GM23338 (cell line): Measurements from ENCODE around the gene MARK2. TPM values are rescaled to one million over a fixed set of nuclear protein-coding genes. Genes with fewer than 3 reads are reported as not detected.

Experiments
- ATAC-seq: fragments of 200-7000 bp; cut with Tn5 transposase; 3 replicates; pipeline ENCODE4 v1.9.1; 2020
- DNase-seq: peaks from one replicate; pipeline ENCODE4 v3.0.0-alpha.2; 2015; ENCODE audit warnings: low spot score
- H2AFZ ChIP-seq: fragments of 200-600 bp; sonication (generic); 2 replicates; pipeline ENCODE4 v1.8.0; 2016; ENCODE audit warnings: antibody characterized with exemption, mild to moderate bottlenecking, moderate library complexity
- H3F3A ChIP-seq: fragments of 200-600 bp; sonication (generic); replicated peaks from 2 replicates; pipeline ENCODE4 v1.8.0; 2017; ENCODE audit warnings: antibody characterized with exemption, mixed run types, low read depth
- H3K27ac ChIP-seq: fragments of 200-600 bp; sonication (generic); 2 replicates; pipeline ENCODE4 v1.6.1; 2016; ENCODE audit warnings: low read depth
- H3K27me3 ChIP-seq: fragments of 200-600 bp; sonication (generic); 2 replicates; pipeline ENCODE4 v1.8.0; 2016; ENCODE audit warnings: mild to moderate bottlenecking, mixed run types, moderate library complexity; ENCODE audit not compliant: insufficient read depth
- H3K36me3 ChIP-seq: fragments of 200-600 bp; sonication (generic); 2 replicates; pipeline ENCODE4 v1.8.0; 2016; ENCODE audit warnings: mild to moderate bottlenecking; ENCODE audit not compliant: insufficient read depth
- H3K4me1 ChIP-seq: fragments of 200-600 bp; sonication (generic); 2 replicates; pipeline ENCODE4 v1.8.0; 2016; ENCODE audit warnings: mild to moderate bottlenecking, moderate library complexity; ENCODE audit not compliant: insufficient read depth
- H3K4me2 ChIP-seq: fragments of 200-600 bp; sonication (generic); 2 replicates; pipeline ENCODE4 v1.7.1; 2017; ENCODE audit warnings: mixed run types
- H3K4me3 ChIP-seq: fragments of 200-600 bp; sonication (generic); 2 replicates; pipeline ENCODE4 v1.6.1; 2016; ENCODE audit warnings: mixed run types
- H3K79me2 ChIP-seq: fragments of 200-600 bp; sonication (generic); replicated peaks from 2 replicates; pipeline ENCODE4 v1.8.0; 2017; ENCODE audit warnings: mild to moderate bottlenecking; ENCODE audit not compliant: insufficient read depth
- H3K9me2 ChIP-seq: fragments of 200-600 bp; sonication (generic); 2 replicates; pipeline ENCODE4 v1.8.0; 2017; ENCODE audit not compliant: insufficient read depth
- H4K20me1 ChIP-seq: fragments of 200-600 bp; sonication (generic); replicated peaks from 2 replicates; pipeline ENCODE4 v1.8.0; 2017; ENCODE audit warnings: mild to moderate bottlenecking; ENCODE audit not compliant: insufficient read depth
- H3K27ac Mint-ChIP-seq: 2 replicates; pipeline ENCODE4 v1.8.0; 2020; ENCODE audit warnings: inconsistent platforms, mild to moderate bottlenecking, moderate library complexity, mixed read lengths
- H3K27me3 Mint-ChIP-seq: 3 replicates; pipeline ENCODE4 v1.8.0; 2022; ENCODE audit warnings: low read depth, mild to moderate bottlenecking, moderate library complexity, mixed read lengths, inconsistent platforms; ENCODE audit not compliant: insufficient read depth, poor library complexity
- H3K36me3 Mint-ChIP-seq: 3 replicates; pipeline ENCODE4 v1.8.0; 2021; ENCODE audit warnings: low read depth, mild to moderate bottlenecking, inconsistent platforms, moderate library complexity, mixed read lengths
- H3K4me1 Mint-ChIP-seq: 3 replicates; pipeline ENCODE4 v1.8.0; 2020; ENCODE audit warnings: mild to moderate bottlenecking, inconsistent platforms, mixed read lengths
- H3K4me3 Mint-ChIP-seq: 3 replicates; pipeline ENCODE4 v1.8.0; 2021; ENCODE audit warnings: moderate library complexity, mild to moderate bottlenecking, inconsistent platforms, mixed read lengths
- H3K9me3 Mint-ChIP-seq: 3 replicates; pipeline ENCODE4 v1.8.0; 2020; ENCODE audit warnings: moderate library complexity, mild to moderate bottlenecking, inconsistent platforms, mixed read lengths
- CREB1 ChIP-seq: fragments of 250-450 bp; sonication (Bioruptor Pico); IDR thresholded peaks from 2 replicates; pipeline ENCODE4 v1.5.0; 2020; ENCODE audit warnings: low read depth, mild to moderate bottlenecking, moderate library complexity
- REST ChIP-seq: IDR thresholded peaks from one replicate; pipeline ENCODE4 v1.6.1; 2018; ENCODE audit warnings: antibody characterized with exemption; ENCODE audit not compliant: unreplicated experiment
- ZNF462 ChIP-seq: fragments of 250-450 bp; sonication (Bioruptor Pico); IDR thresholded peaks from 2 replicates; pipeline ENCODE4 v1.5.0; 2020; ENCODE audit warnings: mild to moderate bottlenecking, moderate library complexity
- polyA plus RNA-seq: library from polyadenylated mRNA; unstranded; fragments of >200 nt; fragmentation: Nextera tagmentation; extraction: Ambion mirVana; gene quantifications from 2 replicates; pipeline ENCODE4 v1.2.1, GENCODE V29; 2016
- total RNA-seq: library from RNA; depleted of rRNA; stranded (reverse); fragments of >200 nt; shearing (Covaris generic); gene quantifications from 2 replicates; pipeline ENCODE4 v1.2.3, GENCODE V29; 2014

Gene MARK2
- total and polyA plus RNA-seq, 2 experiments from 2014 or later: 18.7 to 42.6 TPM

GRCh38 chr11:63793161-63793560 lies 45.7 kb upstream of the MARK2 start:
- H3K27me3 ChIP-seq: no peaks in the 10 kb centered on the region
- ATAC-seq: no peak
- H3K27me3 Mint-ChIP-seq: peaks cover 2% of the 10 kb centered on the region
- H3K79me2 ChIP-seq: no peaks in the 10 kb centered on the region
- H3K4me2 ChIP-seq: no peak overlapping the region
- H3K4me1 Mint-ChIP-seq: no peaks in the 10 kb centered on the region
- no peak overlapping the region for H3K4me3 Mint-ChIP-seq
- H2AFZ ChIP-seq: no peak overlapping the region
- no peaks in the 10 kb centered on the region for H3F3A ChIP-seq
- H4K20me1 ChIP-seq: no peaks in the 10 kb centered on the region
- H3K9me2 ChIP-seq: no peaks in the 10 kb centered on the region
- no peak overlapping the region for H3K4me3 ChIP-seq
- H3K36me3 ChIP-seq: peaks cover 3% of the 10 kb centered on the region; the same call in 1 of the 2 replicates
- no peak overlapping the region for H3K27ac Mint-ChIP-seq
- no peak for DNase-seq
- H3K9me3 Mint-ChIP-seq: peaks cover 58% of the 10 kb centered on the region
- H3K36me3 Mint-ChIP-seq: peaks cover 18% of the 10 kb centered on the region; the same call in 2 of the 3 replicates
- no peak overlapping the region for H3K27ac ChIP-seq
- TF ChIP-seq CREB1 (CRISPR knock-in tag) (no peak), ZNF462 (CRISPR knock-in tag) (no peak)
- H3K4me1 ChIP-seq: no peaks in the 10 kb centered on the region

GRCh38 chr11:63795066-63795465 lies 43.8 kb upstream of the MARK2 start:
- Mint-ChIP-seq H3K27me3 (peaks cover 4% of the 10 kb centered on the region), H3K4me1 (no peaks in the 10 kb centered on the region), H3K4me3 (no peak overlapping the region), H3K36me3 (peaks cover 19% of the 10 kb centered on the region; the same call in 2 of the 3 replicates), H3K27ac (no peak overlapping the region), H3K9me3 (peaks cover 57% of the 10 kb centered on the region)
- H3K36me3 ChIP-seq: peaks cover 3% of the 10 kb centered on the region; the same call in 1 of the 2 replicates
- DNase-seq (no peak), ATAC-seq (no peak)
- H3K4me3 ChIP-seq: no peak overlapping the region
- H3K79me2 ChIP-seq: no peaks in the 10 kb centered on the region
- no peaks in the 10 kb centered on the region for H3K9me2 ChIP-seq
- no peak overlapping the region for H3K27ac ChIP-seq
- no peak overlapping the region for H3K4me2 ChIP-seq
- H3F3A ChIP-seq: no peaks in the 10 kb centered on the region
- H3K4me1 ChIP-seq: no peaks in the 10 kb centered on the region
- no peaks in the 10 kb centered on the region for H3K27me3 ChIP-seq
- H4K20me1 ChIP-seq: no peaks in the 10 kb centered on the region
- H2AFZ ChIP-seq: no peak overlapping the region
- no peak for TF ChIP-seq REST
